Liver (tissue), 9 donors: ENCODE data around the gene ITGB3. TPM values are rescaled to one million over a fixed set of nuclear protein-coding genes. Genes with fewer than 3 reads are reported as not detected.

Source experiments
- DNase-seq: peaks from one replicate; pipeline ENCODE4 v3.0.0-alpha.2; 2017; ENCODE audit warnings: low spot score
- H3K27ac ChIP-seq, 2 donors: one replicate each; pipeline ENCODE4 v1.7.0; 2013; ENCODE audit warnings: inconsistent platforms in 2 of 2, low read length in 2 of 2, control low read depth in 1 of 2, low read depth in 1 of 2, mild to moderate bottlenecking in 1 of 2
- H3K27me3 ChIP-seq, 4 donors: one replicate each; pipeline versions ENCODE4 v1.6.1 to v1.7.0; 2013; ENCODE audit warnings: low read length in 3 of 4, inconsistent platforms in 1 of 4, mild to moderate bottlenecking in 1 of 4, moderate library complexity in 1 of 4; ENCODE audit not compliant: control insufficient read depth in 4 of 4, insufficient read depth in 4 of 4
- H3K36me3 ChIP-seq, 4 donors: one replicate each; pipeline versions ENCODE4 v1.6.1 to v1.7.0; 2013; ENCODE audit warnings: low read length in 3 of 4, mild to moderate bottlenecking in 3 of 4, low read depth in 1 of 4, moderate library complexity in 1 of 4; ENCODE audit not compliant: control insufficient read depth in 4 of 4, insufficient read depth in 3 of 4
- H3K4me1 ChIP-seq, 4 donors: one replicate each; pipeline versions ENCODE4 v1.6.1 to v1.7.0; 2013; ENCODE audit warnings: low read length in 3 of 4, mild to moderate bottlenecking in 3 of 4, moderate library complexity in 1 of 4; ENCODE audit not compliant: control insufficient read depth in 4 of 4, insufficient read depth in 4 of 4
- H3K4me3 ChIP-seq, 3 donors: one replicate each; pipeline versions ENCODE4 v1.6.1 to v1.7.0; 2013; ENCODE audit warnings: low read length in 3 of 3, control low read depth in 1 of 3, low read depth in 1 of 3, mild to moderate bottlenecking in 1 of 3
- H3K9ac ChIP-seq, 2 donors: one replicate each; pipeline ENCODE4 v1.7.0; 2013; ENCODE audit warnings: low read length in 2 of 2, mild to moderate bottlenecking in 2 of 2, moderate library complexity in 2 of 2, control low read depth in 1 of 2, low read depth in 1 of 2
- H3K9me3 ChIP-seq, 4 donors: one replicate each; pipeline versions ENCODE4 v1.6.1 to v1.7.0; 2013; ENCODE audit warnings: low read length in 3 of 4; ENCODE audit not compliant: control insufficient read depth in 4 of 4
- EGR1 ChIP-seq, 2 donors: IDR thresholded peaks; 2 replicates each; pipeline ENCODE4 v1.6.1; 2016 to 2018; ENCODE audit warnings: antibody characterized with exemption in 2 of 2, low read depth in 2 of 2
- FOXA1 ChIP-seq: IDR thresholded peaks from 2 replicates; pipeline ENCODE4 v1.6.1; 2016; ENCODE audit warnings: antibody characterized with exemption
- GABPA ChIP-seq, 2 donors: IDR thresholded peaks in 1 of 2; conservative IDR thresholded peaks in 1 of 2; 2 replicates each; pipeline ENCODE4 v1.6.1; 2016; ENCODE audit warnings: antibody characterized with exemption in 2 of 2, mild to moderate bottlenecking in 1 of 2, moderate library complexity in 1 of 2
- HNF4A ChIP-seq, 2 donors: conservative IDR thresholded peaks; 2 replicates each; pipeline ENCODE4 v1.6.1; 2016; ENCODE audit warnings: antibody characterized with exemption in 2 of 2, mild to moderate bottlenecking in 2 of 2
- HNF4G ChIP-seq: IDR thresholded peaks from 2 replicates; pipeline ENCODE4 v1.6.1; 2016; ENCODE audit warnings: antibody characterized with exemption
- JUND ChIP-seq, 2 donors: IDR thresholded peaks; 2 replicates each; pipeline ENCODE4 v1.6.1; 2016; ENCODE audit warnings: antibody characterized with exemption in 2 of 2
- NR2F2 ChIP-seq: IDR thresholded peaks from 2 replicates; pipeline ENCODE4 v1.6.1; 2016; ENCODE audit warnings: antibody characterized with exemption
- RXRA ChIP-seq, 2 donors: IDR thresholded peaks; 2 replicates each; pipeline ENCODE4 v1.6.1; 2017 to 2018; ENCODE audit warnings: antibody characterized with exemption in 2 of 2, mild to moderate bottlenecking in 1 of 2
- SP1 ChIP-seq: IDR thresholded peaks from 2 replicates; pipeline ENCODE4 v1.6.1; 2018; ENCODE audit warnings: antibody characterized with exemption, mild to moderate bottlenecking
- TAF1 ChIP-seq: conservative IDR thresholded peaks from 2 replicates; pipeline ENCODE4 v1.6.1; 2016; ENCODE audit warnings: antibody characterized with exemption, mild to moderate bottlenecking
- YY1 ChIP-seq: IDR thresholded peaks from 2 replicates; pipeline ENCODE4 v1.6.1; 2016; ENCODE audit warnings: antibody characterized with exemption, mild to moderate bottlenecking
- WGBS: extraction: QIAGEN DNeasy Blood & Tissue Kit; methylation state at CpG from one replicate; pipeline ENCODE4 v1.1.7; 2013; 5-methylcytosine and 5-hydroxymethylcytosine counted together
- polyA plus RNA-seq, 2 donors: library from polyadenylated mRNA; stranded (reverse) in 1 of 2; unstranded in 1 of 2; fragments of 200-250 nt in 1 of 2; fragments of >200 nt in 1 of 2; fragmentation: Nextera tagmentation in 1 of 2; extraction: Ambion mirVana in 1 of 2; gene quantifications; one replicate each; pipeline versions ENCODE4 v1.2.1 to v1.2.3, GENCODE V29; 2013 to 2015
- total RNA-seq, 2 donors: library from RNA; depleted of rRNA; stranded (reverse); fragments of >200 nt; gene quantifications; one replicate each; pipeline ENCODE4 v1.2.3, GENCODE V29; 2014
- TF ChIP-seq, protein P1 (sequence below): IDR thresholded peaks from 2 replicates; pipeline ENCODE4 v1.6.1; 2016; ENCODE audit warnings: antibody characterized with exemption
- TF ChIP-seq, protein P2 (sequence below): fragments of 150-350 bp; IDR thresholded peaks from 2 replicates; pipeline ENCODE4 v1.5.1; 2017; ENCODE audit warnings: improper control_type of control experiment, low read depth, low read length; ENCODE audit not compliant: missing input control
- TF ChIP-seq, protein P3 (sequence below): IDR thresholded peaks from 2 replicates; pipeline ENCODE4 v1.6.1; 2016; ENCODE audit warnings: antibody characterized with exemption
- TF ChIP-seq, protein P4 (sequence below): IDR thresholded peaks from 2 replicates; pipeline ENCODE4 v1.6.1; 2016; ENCODE audit warnings: antibody characterized with exemption
- TF ChIP-seq, protein P5 (sequence below): IDR thresholded peaks from 2 replicates; pipeline ENCODE4 v1.6.1; 2016; ENCODE audit warnings: antibody characterized with exemption, mild to moderate bottlenecking
- donor health status: healthy.
- donor health status: healthy.
- donor health status: healthy.
- donor health status: healthy.
- donor health status: healthy.

Gene ITGB3
- total and polyA plus RNA-seq, 4 donors = 0.47 to 33.4 (median 3.8) TPM

DNA sequence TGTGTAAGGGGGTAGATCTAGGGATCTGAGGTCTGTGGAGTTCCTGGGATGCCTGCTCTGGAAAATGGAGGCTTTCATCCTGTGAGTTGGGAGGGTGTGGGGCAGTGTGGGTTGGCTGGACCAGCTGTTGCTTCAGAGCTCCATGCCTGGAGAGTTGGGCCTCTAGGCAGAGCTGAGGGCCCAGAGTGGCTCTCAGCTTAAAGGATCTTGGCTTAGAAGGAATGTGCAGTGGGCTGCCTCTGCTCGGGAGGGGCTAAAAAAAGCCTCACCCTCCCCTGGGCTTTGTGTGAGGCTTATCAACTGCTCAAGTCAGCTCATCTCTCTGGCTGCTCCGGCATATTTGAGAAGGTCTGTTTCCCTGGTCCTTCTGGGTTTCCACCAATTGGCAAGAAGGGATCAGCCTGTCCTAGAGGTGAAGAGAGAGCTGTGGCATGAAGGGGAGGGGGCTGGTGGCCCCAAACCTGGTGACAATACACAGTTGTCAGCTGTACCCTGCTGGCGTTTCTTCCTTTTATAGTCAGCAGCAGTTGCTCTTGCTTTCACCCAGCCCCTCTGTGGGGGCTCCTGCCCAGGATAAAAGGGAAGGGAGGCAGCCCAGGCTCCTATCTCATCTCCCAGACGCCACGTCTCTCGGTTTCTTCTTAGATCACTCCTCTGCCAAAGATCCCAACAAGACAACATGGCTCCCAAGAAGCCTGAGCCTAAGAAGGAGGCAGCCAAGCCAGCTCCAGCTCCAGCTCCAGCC is 44.7 kb upstream of the ITGB3 start, which contains the start of gene MYL4:
MYL4 (plus strand) TSS at position 605 of the 745 bp plus-strand sequence; CDS start at position 680, 75 bp downstream.
- 88% methylated on average over 6 of the region's 6 CpGs for WGBS
- TF ChIP-seq, protein P1, sequence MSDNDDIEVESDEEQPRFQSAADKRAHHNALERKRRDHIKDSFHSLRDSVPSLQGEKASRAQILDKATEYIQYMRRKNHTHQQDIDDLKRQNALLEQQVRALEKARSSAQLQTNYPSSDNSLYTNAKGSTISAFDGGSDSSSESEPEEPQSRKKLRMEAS = no peak
- no peak for TF ChIP-seq TAF1
- TF ChIP-seq RXRA (IDR thresholded peaks at IDR 0.05) = no peak
- TF ChIP-seq, protein P2, sequence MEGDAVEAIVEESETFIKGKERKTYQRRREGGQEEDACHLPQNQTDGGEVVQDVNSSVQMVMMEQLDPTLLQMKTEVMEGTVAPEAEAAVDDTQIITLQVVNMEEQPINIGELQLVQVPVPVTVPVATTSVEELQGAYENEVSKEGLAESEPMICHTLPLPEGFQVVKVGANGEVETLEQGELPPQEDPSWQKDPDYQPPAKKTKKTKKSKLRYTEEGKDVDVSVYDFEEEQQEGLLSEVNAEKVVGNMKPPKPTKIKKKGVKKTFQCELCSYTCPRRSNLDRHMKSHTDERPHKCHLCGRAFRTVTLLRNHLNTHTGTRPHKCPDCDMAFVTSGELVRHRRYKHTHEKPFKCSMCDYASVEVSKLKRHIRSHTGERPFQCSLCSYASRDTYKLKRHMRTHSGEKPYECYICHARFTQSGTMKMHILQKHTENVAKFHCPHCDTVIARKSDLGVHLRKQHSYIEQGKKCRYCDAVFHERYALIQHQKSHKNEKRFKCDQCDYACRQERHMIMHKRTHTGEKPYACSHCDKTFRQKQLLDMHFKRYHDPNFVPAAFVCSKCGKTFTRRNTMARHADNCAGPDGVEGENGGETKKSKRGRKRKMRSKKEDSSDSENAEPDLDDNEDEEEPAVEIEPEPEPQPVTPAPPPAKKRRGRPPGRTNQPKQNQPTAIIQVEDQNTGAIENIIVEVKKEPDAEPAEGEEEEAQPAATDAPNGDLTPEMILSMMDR = no peak
- TF ChIP-seq, protein P3, sequence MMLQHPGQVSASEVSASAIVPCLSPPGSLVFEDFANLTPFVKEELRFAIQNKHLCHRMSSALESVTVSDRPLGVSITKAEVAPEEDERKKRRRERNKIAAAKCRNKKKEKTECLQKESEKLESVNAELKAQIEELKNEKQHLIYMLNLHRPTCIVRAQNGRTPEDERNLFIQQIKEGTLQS = no peak
- TF ChIP-seq FOXA1 = no peak
- no peak for TF ChIP-seq JUND (IDR thresholded peaks at IDR 0.05)
- TF ChIP-seq GABPA (IDR thresholded peaks at IDR 0.05 in 1 of 2, conservative IDR thresholded peaks at IDR 0.05 in 1 of 2) = no peak
- no peak for TF ChIP-seq EGR1 (IDR thresholded peaks at IDR 0.05; ENCODE audit: low read depth in 2 of 2)
- TF ChIP-seq YY1 = no peak
- TF ChIP-seq, protein P4, sequence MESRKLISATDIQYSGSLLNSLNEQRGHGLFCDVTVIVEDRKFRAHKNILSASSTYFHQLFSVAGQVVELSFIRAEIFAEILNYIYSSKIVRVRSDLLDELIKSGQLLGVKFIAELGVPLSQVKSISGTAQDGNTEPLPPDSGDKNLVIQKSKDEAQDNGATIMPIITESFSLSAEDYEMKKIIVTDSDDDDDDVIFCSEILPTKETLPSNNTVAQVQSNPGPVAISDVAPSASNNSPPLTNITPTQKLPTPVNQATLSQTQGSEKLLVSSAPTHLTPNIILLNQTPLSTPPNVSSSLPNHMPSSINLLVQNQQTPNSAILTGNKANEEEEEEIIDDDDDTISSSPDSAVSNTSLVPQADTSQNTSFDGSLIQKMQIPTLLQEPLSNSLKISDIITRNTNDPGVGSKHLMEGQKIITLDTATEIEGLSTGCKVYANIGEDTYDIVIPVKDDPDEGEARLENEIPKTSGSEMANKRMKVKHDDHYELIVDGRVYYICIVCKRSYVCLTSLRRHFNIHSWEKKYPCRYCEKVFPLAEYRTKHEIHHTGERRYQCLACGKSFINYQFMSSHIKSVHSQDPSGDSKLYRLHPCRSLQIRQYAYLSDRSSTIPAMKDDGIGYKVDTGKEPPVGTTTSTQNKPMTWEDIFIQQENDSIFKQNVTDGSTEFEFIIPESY = no peak
- no peak for TF ChIP-seq HNF4G
- no peak for TF ChIP-seq HNF4A (conservative IDR thresholded peaks at IDR 0.05)
- no peak for TF ChIP-seq SP1
- TF ChIP-seq, protein P5, sequence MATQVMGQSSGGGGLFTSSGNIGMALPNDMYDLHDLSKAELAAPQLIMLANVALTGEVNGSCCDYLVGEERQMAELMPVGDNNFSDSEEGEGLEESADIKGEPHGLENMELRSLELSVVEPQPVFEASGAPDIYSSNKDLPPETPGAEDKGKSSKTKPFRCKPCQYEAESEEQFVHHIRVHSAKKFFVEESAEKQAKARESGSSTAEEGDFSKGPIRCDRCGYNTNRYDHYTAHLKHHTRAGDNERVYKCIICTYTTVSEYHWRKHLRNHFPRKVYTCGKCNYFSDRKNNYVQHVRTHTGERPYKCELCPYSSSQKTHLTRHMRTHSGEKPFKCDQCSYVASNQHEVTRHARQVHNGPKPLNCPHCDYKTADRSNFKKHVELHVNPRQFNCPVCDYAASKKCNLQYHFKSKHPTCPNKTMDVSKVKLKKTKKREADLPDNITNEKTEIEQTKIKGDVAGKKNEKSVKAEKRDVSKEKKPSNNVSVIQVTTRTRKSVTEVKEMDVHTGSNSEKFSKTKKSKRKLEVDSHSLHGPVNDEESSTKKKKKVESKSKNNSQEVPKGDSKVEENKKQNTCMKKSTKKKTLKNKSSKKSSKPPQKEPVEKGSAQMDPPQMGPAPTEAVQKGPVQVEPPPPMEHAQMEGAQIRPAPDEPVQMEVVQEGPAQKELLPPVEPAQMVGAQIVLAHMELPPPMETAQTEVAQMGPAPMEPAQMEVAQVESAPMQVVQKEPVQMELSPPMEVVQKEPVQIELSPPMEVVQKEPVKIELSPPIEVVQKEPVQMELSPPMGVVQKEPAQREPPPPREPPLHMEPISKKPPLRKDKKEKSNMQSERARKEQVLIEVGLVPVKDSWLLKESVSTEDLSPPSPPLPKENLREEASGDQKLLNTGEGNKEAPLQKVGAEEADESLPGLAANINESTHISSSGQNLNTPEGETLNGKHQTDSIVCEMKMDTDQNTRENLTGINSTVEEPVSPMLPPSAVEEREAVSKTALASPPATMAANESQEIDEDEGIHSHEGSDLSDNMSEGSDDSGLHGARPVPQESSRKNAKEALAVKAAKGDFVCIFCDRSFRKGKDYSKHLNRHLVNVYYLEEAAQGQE = no peak
- no peak for TF ChIP-seq NR2F2
- Histone ChIP-seq H3K27ac (no peak within 1 kb of the TSS), H3K9ac (no peak within 1 kb of the TSS), H3K36me3 (no peaks in the 10 kb centered on the region), H3K9me3 (no peaks in the 10 kb centered on the region), H3K27me3 (no peaks in the 10 kb centered on the region), H3K4me3 (no peak within 1 kb of the TSS), H3K4me1 (no peaks in the 10 kb centered on the region)
- peak; percentile 65 for DNase-seq
